ENCODE data around the gene RBM3.
A peak's percentile ranks its signal among the peaks of the same experiment; 100 is the strongest.

RBM3 gene

DNA sequence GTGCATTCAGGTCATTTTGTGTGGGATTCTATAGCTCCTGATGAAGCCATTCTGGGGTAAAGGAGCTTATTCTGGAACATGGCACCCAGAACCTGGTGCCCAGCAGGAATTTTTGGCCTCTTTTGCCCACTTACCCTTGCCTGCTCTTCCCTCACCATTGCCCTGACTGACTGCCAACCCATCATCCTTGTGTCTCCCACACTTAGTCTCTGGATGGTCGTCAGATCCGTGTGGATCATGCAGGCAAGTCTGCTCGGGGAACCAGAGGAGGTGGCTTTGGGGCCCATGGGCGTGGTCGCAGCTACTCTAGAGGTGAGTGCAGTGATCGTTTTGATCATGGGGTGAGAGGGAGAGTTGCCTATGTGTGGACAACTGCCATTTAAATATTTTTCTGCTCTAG is 1.8 kb downstream of the RBM3 start:
- no peak for DNase-seq

DNA sequence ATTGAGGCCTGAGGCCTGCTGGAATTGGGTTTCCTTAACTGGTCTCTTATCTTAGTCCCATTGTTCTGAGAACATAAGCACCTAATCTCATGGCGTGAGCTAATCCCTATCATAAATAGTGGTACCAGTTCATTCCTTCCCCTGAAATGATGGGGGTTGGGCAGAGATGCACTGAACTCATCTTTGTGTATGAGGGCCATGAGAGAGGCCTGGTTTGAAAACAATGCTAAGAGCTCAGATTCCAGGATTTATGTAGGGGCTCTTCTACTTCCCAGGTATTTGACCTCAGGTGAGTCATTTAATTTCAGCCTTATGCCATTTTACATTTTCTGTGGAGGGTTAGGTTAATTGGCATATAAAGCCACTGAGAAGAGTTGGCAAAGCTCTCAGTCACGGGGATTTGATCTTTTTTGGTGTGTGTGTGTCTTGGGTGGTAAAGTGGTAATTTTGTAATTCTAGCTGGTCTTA is 4.4 kb downstream of the RBM3 start:
- DNase-seq, result no peak

DNA sequence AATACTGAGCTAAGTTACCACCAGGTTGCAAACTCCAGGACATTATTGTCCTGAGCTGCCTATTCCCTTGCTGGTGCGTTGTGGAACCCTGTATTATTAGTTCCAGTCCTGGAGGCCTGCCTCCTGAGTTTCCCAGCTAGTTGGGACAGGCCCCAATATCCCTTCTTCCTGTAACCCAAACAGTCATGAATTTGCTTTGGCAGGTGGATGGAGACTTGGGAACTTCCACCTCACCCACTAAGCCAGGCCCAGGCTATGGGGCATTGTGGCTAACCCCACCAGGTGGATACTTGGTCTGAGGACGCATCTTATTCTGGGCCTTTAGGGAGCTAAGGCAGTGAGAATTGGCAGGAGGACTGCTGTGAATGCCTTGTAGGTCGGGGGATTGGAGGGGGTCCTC is 5.0 kb downstream of the RBM3 start:
- no peak for DNase-seq

DNA sequence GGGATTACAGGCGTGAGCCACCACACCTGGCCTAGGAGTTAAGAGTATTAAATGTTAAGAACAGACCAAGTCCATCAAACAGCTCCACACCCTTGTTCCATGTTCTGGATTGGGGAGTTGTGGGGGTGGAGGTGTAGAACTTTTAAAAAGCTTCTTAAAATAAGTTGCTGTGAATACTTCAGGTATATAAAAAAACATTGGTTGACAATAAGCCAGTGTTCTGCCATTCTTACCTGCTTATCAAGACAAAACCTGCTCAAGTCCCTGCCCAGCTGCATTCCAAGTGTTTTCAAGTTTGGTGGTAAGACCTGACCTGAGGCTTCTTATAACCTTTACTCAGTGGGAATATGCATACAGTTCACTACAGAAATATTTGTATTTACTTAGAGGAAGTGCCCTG is 6.4 kb downstream of the RBM3 start:
- DNase-seq, result no peak

DNA sequence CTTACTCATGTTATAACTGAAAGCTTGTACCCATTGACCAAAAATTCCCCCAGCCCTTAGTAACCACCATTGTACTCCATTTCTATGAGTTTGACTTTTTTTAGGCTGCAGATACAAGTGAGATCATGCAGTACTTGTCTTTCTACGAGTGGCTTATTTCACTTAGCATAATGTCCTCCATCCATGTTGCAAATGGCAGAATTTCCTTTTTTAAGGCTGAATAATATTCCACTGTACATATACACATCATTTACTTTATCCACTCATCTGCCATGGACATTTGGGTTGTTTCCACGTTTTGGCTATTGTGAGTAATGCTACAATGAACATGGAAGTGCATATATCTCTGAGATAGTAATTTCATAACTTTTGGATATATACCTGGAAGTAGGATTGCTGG is 10.4 kb downstream of the RBM3 start:
- DNase-seq, result no peak

DNA sequence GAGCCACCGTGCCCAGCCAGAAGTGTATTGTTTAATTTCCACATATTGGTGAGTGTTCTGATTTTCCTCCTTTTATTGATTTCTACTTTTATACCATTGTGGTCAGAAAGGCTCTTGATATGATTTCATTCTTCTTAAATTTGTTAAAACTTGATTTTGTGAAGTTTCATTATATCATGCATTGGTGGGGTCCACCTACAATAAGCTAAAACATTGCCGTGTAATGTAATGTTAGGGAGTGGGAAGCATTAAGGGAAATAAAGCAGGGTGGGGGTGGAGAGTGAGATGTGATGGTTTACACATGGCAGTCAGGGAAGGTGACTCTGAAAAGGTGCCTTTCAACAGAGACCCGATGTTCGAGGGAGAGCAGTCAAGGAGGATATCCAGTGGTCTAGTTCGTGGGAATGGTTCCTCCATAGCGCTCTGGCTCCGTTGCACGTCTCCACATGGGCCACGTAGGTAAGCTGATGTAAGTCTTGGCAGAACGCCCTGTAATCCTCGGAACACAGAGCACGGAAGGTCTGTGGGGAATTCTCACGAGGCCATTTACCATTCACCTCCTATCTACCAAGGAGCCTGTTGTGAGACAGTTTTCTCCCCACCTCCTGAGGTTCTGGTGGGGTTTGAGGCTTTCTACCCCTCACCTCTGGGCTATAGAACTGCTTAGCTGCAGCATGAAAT is 15.3 kb downstream of the RBM3 start:
- no peak for DNase-seq

DNA sequence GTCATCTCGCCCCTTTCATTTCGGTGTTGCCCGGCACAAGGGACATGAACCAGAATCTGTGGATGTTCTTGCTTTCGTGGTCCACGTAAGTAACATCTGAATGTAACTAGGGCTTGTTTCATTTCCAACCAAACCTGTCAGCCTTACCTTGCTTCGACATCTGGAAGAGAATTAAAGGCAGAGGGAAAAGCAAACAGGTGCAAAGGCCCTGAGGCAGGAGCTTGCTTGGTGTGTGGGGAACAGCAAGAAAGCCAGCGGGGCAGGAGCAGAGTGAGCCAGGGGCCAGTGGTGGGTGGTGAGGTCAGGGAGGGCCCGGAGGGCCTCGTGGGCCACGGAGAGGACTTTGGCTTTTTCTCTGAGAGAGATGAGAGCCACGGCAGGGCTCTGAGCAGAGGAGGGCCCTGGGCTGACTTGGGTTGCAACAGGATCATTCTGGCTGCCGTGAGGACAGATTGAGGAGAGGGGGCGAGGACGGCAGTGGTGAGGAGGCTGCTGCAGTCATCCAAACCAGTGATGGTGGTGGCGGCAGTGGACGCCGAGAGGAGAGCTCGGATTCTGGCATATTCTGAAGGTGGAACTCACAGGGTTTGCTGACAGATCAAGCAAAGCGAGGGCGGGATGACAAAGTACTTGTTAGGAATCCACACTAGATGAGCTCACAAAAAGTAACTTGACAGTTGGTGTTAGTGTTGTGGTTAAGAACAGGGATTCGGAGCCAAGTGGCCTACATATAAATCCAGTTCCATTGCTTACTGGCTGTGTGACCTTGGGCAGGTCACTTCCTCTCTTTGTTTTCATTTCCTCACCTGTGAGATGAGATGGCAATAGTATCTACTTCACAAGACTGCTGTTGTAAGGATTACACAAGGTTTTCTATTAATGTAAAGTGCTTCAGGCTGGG is 16.2 kb downstream of the RBM3 start:
- DNase-seq, result peak in 1 of 51 donors; percentile 1

DNA sequence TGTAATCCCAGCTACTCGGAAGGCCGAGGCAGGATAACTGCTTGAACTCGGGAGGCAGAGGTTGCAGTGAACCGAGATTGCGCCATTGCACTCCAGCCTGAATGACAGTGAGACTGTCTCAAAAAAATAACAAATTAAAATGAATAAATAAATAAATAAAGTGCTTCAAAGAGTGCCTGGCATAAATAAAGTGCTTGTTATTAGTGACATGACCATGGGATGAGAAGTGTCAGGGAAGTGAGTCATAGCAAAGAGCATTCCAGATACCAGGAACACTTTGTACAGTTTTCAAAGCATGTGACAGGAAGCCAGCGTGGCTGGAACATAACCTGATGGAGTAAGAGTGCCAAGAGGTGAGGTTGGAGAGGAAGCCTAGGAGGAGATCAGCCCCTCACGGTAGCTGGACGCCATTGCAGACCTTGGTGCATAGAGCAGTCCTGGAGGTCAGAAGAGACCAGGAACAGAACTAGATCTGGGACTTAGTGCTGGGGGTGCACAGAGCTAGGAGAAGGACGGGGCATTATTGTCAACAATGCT is 17.0 kb downstream of the RBM3 start:
- no peak for DNase-seq

DNA sequence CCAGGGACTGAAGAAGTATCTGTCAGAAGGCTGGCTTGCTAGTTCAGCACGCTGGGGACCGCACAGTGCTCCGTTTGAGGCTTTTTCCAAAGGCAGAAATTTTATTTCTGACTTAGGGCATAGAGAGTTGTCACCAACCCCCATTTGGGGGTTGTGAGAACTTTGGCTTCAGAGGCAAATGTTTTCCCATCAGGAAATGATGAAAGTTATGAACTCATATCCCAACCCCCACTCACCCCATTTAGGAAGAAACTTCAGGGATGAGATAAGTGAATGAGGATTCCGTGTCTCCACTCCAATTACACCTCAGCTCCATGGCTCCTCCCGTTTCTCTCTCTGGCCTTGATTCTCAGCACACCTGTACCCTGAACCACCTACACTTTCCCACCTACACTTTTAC is 18.7 kb downstream of the RBM3 start:
- no peak for DNase-seq

DNA sequence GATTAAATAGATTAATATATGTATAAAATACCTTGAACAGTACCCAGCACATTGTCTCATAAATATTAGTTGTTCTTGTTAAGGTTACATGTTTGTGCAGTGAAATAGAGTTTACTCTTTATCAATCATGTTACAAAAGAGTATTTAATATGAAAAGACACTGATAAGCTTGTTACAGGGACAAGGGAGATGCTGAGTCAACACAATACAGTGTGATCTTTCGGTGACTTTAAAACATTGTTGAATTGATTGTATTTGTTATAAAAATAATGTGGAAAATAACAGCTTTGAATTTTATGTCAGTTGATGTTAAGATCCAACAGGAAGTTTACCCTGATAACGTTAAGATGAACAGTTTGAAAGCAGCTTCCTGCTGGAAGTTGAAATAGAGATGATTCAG is 21.6 kb downstream of the RBM3 start:
- DNase-seq, result no peak

DNA sequence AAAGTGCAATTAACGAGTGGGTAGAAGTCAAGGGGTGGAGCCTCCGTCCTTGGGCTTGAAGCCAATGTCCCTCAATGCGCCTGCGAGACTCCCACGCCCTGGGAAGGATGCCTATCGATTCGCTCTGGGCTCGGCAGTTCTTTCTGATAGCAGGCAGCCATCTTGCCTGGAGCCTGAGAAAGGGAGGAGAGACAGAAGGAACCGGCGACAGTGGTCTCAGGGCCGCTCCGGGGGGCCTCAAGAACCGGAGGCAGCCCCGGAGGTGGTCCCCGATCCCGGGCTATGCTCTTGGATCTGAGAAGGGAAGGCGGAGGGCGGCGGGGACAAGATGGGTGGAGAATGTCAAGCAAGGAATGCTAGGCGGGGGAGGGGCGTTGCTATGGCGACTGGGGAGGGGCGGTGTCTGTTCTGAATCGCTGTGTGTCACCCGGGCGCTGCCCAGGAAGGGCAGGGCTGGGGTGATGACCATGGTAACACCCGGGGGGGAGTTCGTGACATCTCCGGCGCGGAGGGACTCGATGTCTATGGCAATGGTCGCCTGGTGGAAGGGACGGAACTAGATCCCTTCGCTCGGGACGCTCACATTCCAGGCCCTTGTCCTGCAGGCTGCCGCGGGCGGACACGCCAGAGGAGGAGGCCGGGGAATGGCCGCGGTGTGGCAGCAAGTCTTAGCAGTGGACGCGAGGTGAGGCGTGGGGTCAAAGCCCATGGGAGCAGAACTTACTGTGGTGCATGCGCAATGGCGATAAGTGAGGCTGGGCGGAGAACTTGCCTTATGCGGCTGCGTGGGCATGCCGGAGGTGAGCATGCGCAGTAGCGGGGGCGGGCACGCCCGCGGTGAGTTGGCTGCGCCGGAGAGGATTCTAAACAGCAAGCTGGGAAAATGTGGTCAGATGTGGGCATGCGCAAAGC is 23.3 kb downstream of the RBM3 start, which contains the start of gene WDR13:
TSS of gene WDR13 (plus strand) at position 140 of the 912 bp plus-strand sequence. CDS start at position 645, 505 bp downstream.
- peak; percentile 45 to 93 (median 79) for DNase-seq

DNA sequence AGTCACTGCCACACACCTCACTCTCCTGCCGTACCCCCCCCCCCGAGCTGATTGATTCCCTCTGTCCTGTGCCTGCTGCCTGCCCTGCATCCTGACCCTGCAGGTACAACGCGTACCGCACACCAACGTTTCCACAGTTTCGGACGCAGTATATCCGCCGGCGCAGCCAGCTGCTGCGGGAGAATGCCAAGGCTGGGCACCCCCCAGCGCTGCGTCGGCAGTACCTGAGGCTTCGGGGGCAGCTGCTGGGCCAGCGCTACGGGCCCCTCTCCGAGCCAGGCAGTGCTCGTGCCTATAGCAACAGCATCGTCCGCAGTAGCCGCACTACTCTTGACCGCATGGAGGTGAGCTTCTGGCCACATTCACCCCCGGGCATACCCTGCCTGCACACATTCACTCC is 24.3 kb downstream of the RBM3 start:
- peak in 1 of 51 donors; percentile 3 for DNase-seq

DNA sequence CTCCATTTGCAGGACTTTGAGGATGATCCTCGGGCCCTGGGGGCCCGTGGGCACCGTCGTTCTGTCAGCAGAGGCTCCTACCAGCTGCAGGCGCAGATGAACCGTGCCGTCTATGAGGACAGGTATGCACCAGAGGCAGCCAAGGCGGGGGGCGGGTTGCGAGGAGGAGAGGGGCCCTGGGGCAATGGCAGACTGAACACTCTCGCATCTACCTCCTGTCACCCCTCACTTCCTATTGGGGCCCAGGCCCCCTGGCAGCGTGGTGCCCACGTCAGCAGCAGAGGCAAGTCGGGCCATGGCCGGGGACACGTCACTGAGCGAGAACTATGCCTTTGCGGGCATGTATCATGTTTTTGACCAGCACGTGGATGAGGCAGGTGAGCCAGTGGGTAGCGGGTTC is 25.1 kb downstream of the RBM3 start:
- no peak for DNase-seq

DNA sequence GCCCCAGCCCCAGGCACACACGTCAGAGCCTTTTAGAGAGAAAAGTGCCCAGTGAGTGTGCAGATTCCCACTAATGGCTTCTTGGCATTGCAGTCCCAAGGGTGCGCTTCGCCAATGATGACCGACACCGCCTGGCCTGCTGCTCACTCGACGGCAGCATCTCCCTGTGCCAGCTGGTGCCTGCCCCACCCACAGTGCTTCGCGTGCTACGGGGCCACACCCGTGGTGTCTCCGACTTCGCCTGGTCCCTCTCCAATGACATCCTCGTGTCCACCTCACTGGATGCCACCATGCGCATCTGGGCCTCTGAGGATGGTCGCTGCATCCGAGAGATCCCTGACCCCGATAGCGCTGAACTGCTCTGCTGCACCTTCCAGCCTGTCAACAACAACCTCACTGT is 25.9 kb downstream of the RBM3 start:
- DNase-seq, result no peak

DNA sequence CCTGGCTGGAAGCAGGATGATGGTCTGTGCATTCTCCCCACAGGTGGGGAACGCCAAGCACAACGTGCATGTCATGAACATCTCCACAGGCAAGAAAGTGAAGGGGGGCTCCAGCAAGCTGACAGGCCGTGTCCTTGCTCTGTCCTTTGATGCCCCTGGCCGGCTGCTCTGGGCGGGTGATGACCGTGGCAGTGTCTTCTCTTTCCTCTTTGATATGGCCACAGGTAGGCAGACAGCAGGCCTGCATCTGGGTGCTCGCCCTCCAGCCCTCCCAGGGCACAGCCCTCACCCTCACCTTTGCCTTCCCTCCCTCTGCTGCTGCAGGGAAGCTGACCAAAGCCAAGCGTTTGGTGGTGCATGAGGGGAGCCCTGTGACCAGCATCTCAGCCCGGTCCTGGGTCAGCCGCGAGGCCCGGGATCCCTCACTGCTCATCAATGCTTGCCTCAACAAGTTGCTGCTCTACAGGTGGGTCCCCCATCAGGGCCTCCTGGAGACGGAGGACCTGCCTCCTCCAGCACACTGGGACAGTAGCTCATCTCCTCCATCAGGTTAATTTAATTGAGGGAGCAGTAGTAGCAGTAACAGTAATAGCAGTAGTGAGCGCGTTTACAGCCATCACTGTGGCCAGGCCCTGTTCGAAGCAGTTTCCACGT is 27.6 kb downstream of the RBM3 start:
- DNase-seq, result no peak

DNA sequence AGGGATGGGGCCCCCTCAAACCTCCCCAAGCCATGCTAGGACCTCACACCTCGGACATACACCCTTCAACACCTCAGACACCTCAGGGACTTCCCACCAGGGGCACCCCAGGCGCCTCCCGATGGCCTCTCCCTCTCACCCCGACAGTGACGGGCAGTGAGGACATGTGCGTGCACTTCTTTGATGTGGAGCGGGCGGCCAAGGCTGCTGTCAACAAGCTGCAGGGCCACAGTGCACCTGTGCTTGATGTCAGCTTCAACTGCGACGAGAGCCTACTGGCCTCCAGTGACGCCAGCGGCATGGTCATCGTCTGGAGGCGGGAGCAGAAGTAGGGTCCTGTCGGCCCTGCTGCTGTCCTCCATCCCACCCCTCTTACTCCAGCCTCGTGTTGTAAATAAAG is 30.4 kb downstream of the RBM3 start:
- DNase-seq, result no peak

DNA sequence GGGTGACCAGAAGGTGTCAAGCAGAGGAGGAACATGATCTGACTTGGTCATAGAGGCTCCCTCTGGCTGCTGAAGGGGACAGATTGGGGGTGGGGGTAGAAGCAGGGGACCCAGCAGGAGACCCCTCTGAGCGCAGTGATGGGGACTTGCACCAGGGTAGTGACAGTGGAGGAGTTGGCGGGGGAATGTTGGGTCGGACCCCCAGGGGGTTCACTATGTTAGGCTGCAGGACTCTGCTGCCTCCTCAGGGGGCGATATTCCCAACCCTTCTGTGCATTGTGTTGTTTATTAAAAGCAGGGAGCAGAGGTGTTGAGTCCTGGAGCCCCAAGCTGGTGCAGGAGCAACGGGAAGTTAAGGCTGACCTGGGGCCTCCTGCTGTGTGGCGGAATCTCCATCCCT is 31.8 kb downstream of the RBM3 start:
- DNase-seq, result no peak

DNA sequence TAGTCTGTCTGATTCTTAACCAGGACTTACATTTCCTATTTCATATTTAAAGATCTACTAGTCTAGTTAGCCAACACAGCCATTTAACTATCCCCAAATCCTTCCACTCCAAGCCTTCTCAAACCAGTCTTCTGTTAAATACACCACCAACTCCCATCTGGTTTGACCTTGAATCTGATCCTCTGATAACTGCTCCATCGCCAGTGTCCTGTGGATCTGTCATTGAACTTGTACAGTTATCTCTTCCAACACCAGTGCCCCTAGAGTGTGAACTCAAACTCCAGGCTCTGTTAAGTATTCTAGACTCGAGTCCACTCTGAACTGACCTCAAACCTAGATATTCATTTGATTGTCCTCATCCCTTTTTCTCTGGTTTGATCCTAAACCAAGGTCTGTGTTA is 37.4 kb downstream of the RBM3 start:
- no peak for DNase-seq

DNA sequence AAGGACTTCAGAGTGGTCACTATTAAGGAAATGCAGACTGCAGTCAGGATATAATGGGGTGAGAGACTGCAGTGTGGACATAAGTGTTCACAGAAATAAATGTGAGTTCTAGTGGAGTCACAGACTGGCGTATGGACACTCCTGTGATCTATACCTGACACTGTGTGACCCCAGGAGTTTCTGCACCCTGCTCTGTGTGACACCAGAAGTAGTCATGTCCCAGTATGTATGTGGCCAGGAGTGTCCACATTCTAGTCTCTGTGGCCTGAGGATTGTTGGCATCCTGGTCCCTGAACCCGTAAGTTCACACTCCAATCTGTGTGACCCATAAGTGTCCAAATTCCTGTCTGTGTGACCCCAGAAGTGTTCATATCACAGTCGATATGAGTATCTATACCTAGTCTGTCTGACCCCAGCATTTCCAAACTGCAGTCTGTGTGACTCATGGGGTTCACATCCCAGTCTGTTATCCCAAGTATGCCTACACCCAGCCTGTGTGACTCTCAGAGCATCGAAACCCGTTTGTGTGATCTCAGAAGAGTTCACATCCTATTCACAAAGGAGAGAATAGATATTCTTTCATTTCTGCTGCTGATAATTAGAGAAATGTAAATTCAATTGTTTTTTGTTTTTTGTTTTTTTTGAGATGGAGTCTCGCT is 39.3 kb downstream of the RBM3 start:
- DNase-seq, result no peak

DNA sequence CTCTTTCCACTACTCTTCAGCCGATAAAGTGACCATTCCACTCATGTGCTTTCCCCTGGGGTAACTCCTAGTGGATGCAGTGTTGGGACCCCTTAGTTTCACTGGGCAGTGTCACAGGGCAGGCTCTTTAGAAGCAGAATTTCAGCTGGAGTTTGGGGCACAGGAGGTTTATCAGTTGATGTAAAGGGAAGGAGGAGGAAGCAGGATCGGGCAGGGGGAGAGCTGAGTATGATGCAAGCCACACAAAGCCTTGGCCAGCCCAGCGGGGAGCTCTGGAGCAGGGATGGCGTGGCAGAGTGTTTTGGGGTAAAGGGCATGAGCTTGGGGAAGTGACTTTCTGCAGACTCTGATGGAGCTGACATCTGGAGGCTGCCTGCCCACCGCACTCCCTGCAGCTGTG is 42.3 kb downstream of the RBM3 start:
- DNase-seq, result no peak
